Brain pericyte (primary cell): Measurements from ENCODE around the gene SRGAP2C.
"Not testable (repeated sequence)": the region's sequence is repeated elsewhere in the genome, so short reads cannot be mapped to it uniquely, and the experiment has no call there.

ENCODE experiments used
- DNase-seq: peaks from one replicate; pipeline ENCODE4 v3.0.0-alpha.2; 2012; ENCODE audit warnings: low read depth, low spot score

Gene SRGAP2C

DNA sequence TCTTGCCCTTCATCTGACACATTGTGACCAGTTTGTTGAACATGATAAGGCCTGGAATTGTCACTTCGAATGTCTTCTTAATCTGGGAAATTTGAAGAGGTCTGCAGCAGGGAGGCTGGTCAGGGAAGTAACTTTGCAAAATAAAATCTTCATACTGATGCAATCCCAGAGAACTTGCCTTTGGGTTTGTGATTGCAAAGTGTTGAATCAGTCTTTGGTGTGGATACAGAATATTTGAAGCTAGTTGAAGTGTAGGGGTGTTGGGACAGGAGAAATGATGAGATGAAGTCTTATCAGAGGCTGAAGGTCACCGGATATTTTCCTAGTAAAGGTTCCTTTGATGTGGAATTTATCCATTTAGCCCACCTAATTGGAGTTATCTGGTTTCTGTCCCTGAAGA, 42.1 kb downstream of the SRGAP2C start:
- not testable (repeated sequence) for DNase-seq

DNA sequence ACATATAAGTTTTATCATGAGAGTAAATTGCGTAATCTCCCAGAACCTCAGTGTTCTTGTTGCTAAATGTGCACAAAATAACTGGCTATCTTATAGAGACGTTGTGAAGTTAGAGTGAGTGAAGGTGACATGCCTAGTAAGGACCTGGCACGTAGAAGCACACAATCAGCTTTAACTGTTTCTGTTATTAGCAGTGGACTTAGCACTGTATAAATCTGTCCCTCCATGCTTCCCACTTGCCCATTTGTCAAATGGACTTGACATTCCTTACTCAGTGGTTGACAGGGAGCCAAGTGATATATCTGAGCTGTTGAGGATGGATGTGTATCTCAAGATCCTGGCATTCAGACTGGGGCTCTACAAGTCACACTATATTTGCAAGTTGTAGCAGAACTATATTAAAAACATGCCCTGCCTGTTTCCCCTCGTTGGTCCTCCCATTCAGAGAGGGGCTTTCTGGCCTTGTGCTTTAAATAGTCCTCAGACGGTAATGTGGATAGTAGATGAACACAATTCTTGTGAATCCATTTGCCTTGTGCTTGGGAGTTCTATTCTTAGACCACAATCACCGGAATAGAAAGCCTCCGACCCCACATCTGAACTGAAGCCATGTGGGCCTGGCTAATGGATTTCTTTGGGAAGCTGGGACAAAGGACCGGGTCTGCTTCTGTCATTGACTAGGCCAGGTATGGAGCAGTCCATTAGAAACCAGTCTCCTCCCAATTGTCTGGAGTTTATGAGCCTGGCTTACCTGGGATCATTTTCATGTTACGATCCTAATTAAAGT, 43.0 kb downstream of the SRGAP2C start:
- DNase-seq = not testable (repeated sequence)

DNA sequence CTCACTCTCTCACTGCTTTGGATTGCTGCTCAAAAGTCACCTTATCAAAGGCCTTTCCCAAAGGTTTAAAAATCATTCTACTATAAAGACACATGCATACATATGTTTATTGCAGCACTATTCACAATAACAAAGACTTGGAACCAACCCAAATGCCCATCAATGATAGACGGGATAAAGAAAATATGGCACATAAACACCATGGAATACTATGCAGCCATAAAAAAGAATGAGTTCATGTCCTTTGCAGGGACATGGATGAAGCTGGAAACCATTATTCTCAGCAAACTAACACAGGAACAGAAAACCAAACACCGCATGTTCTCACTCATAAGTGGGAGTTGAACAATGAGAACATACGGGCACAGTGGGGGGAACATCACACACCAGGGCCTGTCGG, 45.9 kb downstream of the SRGAP2C start:
- not testable (repeated sequence) for DNase-seq

GRCh38 chr1:121232445-121233125, 47.8 kb downstream of the SRGAP2C start:
- DNase-seq = not testable (repeated sequence)

DNA sequence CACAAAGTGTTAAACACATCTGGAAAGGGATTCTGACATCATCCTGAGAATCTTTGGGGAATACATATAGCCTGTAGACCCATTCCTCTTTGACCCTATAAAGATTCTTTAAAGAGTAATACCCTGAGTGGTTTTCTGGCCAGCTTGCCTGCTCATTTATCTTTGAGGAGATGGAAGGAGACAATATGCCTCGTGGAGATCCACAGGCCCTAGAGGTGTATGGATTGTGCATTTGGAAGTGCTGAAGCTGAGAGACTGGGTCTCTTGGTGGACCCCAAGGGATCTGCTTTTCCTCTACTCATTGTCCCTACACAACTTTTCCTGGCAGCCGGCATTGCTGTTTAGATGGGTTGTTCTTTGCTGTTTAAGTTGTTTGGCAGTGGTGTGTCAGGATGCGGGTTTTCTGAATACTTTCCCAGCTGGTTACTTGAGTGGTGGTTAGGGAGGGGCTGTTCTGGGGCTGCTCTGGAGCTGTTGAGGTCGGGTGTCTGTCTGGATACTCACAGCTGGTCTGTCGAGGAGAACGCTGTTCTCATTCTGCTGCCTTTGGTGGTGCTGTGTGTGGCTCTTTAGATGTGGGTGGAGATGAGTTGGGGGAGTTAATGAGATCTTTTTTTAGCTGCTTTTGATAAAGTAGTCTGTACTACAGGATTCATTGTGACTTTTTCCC, 49.5 kb downstream of the SRGAP2C start:
- DNase-seq = not testable (repeated sequence)

DNA sequence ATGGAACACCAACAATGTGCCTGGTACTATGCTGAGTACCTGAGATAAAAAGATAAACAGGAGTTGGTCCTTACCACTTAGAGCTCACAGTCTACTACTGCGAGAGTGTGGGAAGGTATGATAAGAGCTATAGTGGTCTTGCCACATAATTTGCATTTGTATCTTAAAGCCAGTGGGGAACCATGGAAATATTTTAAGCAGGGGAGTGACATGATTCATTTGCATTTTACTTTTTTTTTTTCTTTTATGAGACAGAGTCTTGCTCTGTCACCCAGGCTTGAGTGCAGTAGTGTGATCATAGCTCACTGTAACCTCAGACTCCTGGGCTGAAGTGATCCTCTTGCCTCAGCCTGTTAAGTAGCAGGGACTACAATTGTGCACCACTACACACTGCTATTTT, 53.6 kb downstream of the SRGAP2C start:
- not testable (repeated sequence) for DNase-seq

DNA sequence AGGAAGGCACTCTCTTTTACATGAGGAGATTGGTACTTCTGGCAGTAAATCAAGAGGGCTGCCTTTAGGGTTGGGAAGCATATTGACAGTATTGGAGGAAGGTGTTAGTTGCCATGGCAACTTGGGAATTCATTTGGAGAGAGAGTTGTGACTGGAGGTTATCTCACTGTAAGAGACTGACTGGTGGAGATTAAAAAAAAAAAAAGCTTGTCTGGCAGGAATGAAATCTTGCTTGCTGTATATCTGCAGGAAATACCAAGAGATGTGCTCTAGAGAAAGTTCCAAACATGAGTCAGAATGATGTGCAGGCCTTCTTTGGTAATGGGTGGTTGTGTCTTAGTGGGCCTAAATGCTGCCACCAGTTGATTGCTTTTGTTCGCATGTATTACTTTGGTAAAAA, 59.1 kb downstream of the SRGAP2C start:
- not testable (repeated sequence) for DNase-seq

- DNase-seq = not testable (repeated sequence)
Observed at GRCh38 chr1:121246399-121246798, 61.6 kb downstream of the SRGAP2C start.

GRCh38 chr1:121252656-121253055, 67.9 kb downstream of the SRGAP2C start:
- DNase-seq = not testable (repeated sequence)

DNA sequence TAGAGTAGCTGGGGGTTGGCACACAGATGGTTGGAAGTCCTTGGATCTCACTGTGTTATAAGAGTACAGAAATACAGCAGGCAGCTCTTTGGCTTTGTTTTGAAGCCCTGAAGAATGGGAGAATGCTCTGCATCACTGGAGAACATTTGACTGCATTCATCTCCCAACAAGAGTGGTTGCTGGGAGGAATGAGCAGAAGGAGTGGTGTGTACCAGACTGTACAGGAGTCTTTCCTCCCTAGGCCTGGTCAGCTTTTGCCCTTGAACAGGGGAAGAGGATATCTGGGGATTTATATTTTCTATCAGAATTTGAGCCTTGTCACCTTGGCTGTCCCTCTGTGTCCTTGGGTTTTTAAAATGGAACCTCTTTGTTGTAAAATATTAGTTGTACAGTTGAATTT, 69.8 kb downstream of the SRGAP2C start:
- not testable (repeated sequence) for DNase-seq

- not testable (repeated sequence) for DNase-seq
Observed at GRCh38 chr1:121257632-121258031, 72.9 kb downstream of the SRGAP2C start.

DNA sequence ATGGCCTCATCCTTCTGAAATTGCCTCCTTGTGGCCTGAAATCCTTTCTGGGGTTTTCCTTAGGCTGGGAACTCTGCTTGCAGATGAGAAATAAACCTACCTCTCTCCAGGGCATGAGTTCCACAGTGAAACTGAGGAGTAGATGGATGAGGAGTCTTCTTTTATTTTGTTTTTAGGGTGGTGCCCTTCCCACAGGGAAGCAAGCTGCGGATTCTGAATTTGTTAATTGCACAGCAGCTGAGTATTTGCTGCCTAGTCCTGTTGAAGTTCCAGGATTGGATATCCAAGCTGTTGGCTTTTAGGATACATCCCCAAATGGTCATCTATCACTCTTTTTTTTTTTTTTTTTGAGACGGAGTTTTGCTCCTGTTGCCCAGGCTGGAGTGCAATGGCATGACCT, 73.4 kb downstream of the SRGAP2C start:
- DNase-seq = not testable (repeated sequence)

DNA sequence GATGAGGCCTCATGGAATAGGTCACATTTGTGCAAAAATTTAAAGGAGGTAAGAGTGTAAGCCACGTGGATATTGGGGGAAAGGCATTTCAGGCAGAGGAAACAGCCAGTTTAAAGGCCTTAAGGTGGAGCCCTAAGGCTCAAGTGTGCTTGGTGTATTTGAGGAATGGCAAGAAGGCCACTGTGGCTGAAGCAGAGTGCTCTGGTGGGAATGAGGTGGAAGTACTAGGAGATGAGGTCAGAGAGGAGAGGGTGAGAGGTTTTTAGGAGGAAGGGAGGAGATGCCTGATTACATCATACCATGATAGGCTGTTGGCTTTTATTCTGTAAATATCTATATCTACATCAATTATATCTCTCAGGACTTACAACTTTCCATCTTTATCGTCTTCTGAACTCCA, 75.4 kb downstream of the SRGAP2C start:
- not testable (repeated sequence) for DNase-seq

DNA sequence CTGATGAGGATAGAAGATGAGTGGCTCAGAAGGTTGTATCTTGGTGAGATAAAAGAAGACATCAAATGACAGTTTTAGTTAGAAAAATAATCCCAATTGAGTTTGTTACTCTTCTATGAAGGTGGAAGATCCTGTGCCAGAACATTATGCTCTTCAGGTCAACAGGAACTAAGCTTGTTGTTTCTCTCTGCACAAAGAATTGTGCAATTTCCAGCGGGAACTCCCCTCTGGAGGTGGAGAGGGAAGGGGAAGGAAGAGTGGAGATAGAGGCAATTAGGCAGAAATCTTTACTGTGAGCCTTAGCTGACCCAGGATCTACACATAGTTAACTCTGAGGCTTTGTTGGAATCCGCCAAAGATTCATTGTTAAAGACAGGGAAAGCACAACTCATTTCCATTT, 77.4 kb downstream of the SRGAP2C start:
- DNase-seq = not testable (repeated sequence)

GRCh38 chr1:121263789-121264244, 79.0 kb downstream of the SRGAP2C start:
- not testable (repeated sequence) for DNase-seq

GRCh38 chr1:121267072-121267471, 82.3 kb downstream of the SRGAP2C start:
- not testable (repeated sequence) for DNase-seq

- DNase-seq = not testable (repeated sequence)
Observed at GRCh38 chr1:121269309-121269708, 84.5 kb downstream of the SRGAP2C start.

- DNase-seq = not testable (repeated sequence)
Observed at GRCh38 chr1:121269973-121270372, 85.2 kb downstream of the SRGAP2C start.

DNA sequence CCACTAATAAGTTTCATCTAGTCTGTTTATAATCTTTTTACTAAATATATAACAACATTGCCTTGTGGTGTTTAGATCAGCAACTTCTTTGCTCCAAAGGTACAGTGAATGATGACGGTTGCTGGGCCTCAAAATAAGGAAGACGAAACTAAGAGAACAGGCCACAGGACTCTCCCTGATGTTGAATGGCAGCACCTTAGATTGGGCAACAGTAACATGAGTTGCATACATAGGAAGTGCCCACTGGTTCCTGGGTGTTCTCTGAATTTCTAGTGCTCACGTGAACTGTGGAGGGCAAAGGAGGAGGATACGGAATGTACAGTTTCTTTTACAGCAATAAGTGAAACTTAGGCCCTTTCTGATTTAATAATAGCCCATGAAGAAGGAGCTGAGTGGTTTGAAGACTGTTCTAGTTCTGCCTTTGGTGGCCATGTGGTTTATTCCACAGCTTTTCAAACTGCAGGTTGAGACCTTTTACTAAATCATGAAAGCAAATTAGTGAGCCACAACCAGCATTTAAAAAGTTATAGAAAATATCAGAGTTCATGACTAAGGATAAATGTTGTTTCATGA, 86.5 kb downstream of the SRGAP2C start:
- not testable (repeated sequence) for DNase-seq

GRCh38 chr1:121275435-121275834, 90.7 kb downstream of the SRGAP2C start:
- not testable (repeated sequence) for DNase-seq

DNA sequence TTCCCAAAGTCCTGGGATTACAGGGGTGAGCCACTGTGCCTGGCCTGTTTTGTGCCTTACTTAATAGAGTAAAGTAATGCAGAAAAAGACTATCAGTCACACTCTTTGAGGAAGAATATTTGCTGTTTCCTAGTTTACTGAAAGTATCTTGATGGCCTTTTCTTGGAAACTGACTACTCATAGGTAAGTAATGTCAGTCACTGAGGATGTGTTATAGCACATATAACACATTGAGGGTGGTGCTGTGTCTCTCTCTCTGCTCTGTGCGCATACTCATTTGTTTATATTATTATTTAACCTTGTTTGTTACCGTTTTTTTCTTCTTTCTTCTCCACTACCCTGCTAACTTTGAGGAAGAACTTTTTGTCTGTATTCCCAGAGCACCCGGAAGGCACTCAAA, 93.4 kb downstream of the SRGAP2C start:
- not testable (repeated sequence) for DNase-seq
